Body of pancreas (tissue), 4 donors: ENCODE measurements around the gene LIPF.

ENCODE experiments used
- CTCF ChIP-seq, 7 experiments: fragments of 450-650 bp in 4 of 7; fragments of 200-600 bp in 3 of 7; sonication (generic) in 3 of 7; IDR thresholded peaks; one replicate each; pipeline ENCODE4 v1.5.1; 2016 to 2019; ENCODE audit warnings: antibody characterized with exemption in 7 of 7
- POLR2A ChIP-seq, 3 donors: fragments of 450-650 bp; IDR thresholded peaks; one replicate each; pipeline ENCODE4 v1.6.1; 2016; ENCODE audit warnings: antibody characterized with exemption in 3 of 3, mild to moderate bottlenecking in 2 of 3

GRCh38 chr10:88624840-88625239 lies 39.4 kb upstream of the LIPF start:
- TF ChIP-seq CTCF (IDR thresholded peaks at IDR 0.05) (no peak), POLR2A (IDR thresholded peaks at IDR 0.05) (no peak)
